ENCODE results near the gene IER2. TPM values are rescaled to one million over a fixed set of nuclear protein-coding genes. Genes with fewer than 3 reads are reported as not detected.
"Not testable (repeated sequence)": the region's sequence is repeated elsewhere in the genome, so short reads cannot be mapped to it uniquely, and the experiment has no call there.

The IER2 gene
- total RNA-seq, 1 donor from 2014 or later: 18.6 TPM

GRCh38 chr19:13138171-13138915, 11.9 kb upstream of the IER2 start:
- DNase-seq (ENCODE audit: low read depth in 2 of 2): no peak

- DNase-seq (ENCODE audit: low read depth in 2 of 2): no peak
Measured at GRCh38 chr19:13138916-13139198, 11.4 kb upstream of the IER2 start.

- DNase-seq (ENCODE audit: low read depth in 2 of 2): no peak
Measured at GRCh38 chr19:13139633-13140311, 10.4 kb upstream of the IER2 start.

- DNase-seq (ENCODE audit: low read depth in 2 of 2): peak in 1 of 2 donors; percentile 49
Measured at GRCh38 chr19:13146763-13147563, 3.2 kb upstream of the IER2 start.

- DNase-seq (ENCODE audit: low read depth in 2 of 2): not testable (repeated sequence)
Measured at GRCh38 chr19:13149173-13149627, 1.0 kb upstream of the IER2 start.

GRCh38 chr19:13149628-13150186, 504 bp upstream of the IER2 start:
- DNase-seq (ENCODE audit: low read depth in 2 of 2): peak in 1 of 2 donors; percentile 66

GRCh38 chr19:13150931-13151604, 857 bp downstream of the IER2 start:
- DNase-seq (ENCODE audit: low read depth in 2 of 2): peak in 1 of 2 donors; percentile 19

GRCh38 chr19:13151605-13152355, 1.6 kb downstream of the IER2 start:
- DNase-seq (ENCODE audit: low read depth in 2 of 2): peak; percentile 93 to 98

GRCh38 chr19:13152356-13152973, 2.3 kb downstream of the IER2 start:
- no peak for DNase-seq (ENCODE audit: low read depth in 2 of 2)

- peak; percentile 90 to 94 for DNase-seq (ENCODE audit: low read depth in 2 of 2)
Measured at GRCh38 chr19:13152974-13153568, 2.9 kb downstream of the IER2 start.

GRCh38 chr19:13153569-13154240, 3.5 kb downstream of the IER2 start:
- peak in 1 of 2 donors; percentile 55 for DNase-seq (ENCODE audit: low read depth in 2 of 2)

GRCh38 chr19:13154241-13154778, 4.1 kb downstream of the IER2 start:
- DNase-seq (ENCODE audit: low read depth in 2 of 2): peak; percentile 73 to 92

- DNase-seq (ENCODE audit: low read depth in 2 of 2): peak; percentile 54 to 71
Measured at GRCh38 chr19:13154911-13155471, 4.8 kb downstream of the IER2 start.

GRCh38 chr19:13155472-13156359, 5.5 kb downstream of the IER2 start:
- DNase-seq (ENCODE audit: low read depth in 2 of 2): peak; percentile 62 to 78

- no peak for DNase-seq (ENCODE audit: low read depth in 2 of 2)
Measured at GRCh38 chr19:13159713-13160112, 9.5 kb downstream of the IER2 start.

- DNase-seq (ENCODE audit: low read depth in 2 of 2): no peak
Measured at GRCh38 chr19:13160557-13160956, 10.3 kb downstream of the IER2 start.

Data from dermis microvascular lymphatic vessel endothelial cell (primary cell).